ENCODE results near the gene GABARAPL2.

GABARAPL2 gene

DNA sequence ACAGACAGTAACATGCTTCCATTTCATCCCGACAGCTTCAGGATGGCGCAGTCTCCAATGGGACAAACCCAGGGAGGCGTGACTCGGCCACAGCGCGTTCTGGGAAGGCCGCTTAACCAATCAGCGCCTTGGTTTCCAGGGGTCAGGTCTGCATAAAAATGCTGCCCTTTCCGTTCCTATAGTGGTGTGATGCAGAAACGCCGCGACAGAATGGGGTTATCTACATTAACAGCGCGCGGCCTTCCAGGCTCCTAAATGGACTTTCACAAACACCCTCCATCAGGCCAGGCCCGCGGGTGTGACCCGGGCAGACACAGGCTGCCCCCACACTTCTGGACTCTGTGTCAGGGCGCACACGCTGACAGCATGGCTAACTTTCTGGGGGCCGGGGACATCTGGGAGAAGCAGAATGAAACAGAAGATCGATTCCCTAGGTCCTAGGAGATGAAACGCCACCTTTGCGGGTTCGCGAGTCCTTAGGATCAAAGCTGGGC is 10.9 kb upstream of the GABARAPL2 start:
- TF ChIP-seq, protein P1, sequence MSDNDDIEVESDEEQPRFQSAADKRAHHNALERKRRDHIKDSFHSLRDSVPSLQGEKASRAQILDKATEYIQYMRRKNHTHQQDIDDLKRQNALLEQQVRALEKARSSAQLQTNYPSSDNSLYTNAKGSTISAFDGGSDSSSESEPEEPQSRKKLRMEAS (IDR thresholded peaks at IDR 0.05; ENCODE audit: low read depth, low read length) = peak; percentile 32; the same call in 1 of the 2 replicates
- TF ChIP-seq MYC (IDR thresholded peaks at IDR 0.05; ENCODE audit: low read depth, low read length) (peak; percentile 41; the same call in 1 of the 2 replicates), POLR2A (IDR thresholded peaks at IDR 0.05; ENCODE audit: extremely low read depth, insufficient read length) (peak; percentile 38)
- TF ChIP-seq, protein P2, sequence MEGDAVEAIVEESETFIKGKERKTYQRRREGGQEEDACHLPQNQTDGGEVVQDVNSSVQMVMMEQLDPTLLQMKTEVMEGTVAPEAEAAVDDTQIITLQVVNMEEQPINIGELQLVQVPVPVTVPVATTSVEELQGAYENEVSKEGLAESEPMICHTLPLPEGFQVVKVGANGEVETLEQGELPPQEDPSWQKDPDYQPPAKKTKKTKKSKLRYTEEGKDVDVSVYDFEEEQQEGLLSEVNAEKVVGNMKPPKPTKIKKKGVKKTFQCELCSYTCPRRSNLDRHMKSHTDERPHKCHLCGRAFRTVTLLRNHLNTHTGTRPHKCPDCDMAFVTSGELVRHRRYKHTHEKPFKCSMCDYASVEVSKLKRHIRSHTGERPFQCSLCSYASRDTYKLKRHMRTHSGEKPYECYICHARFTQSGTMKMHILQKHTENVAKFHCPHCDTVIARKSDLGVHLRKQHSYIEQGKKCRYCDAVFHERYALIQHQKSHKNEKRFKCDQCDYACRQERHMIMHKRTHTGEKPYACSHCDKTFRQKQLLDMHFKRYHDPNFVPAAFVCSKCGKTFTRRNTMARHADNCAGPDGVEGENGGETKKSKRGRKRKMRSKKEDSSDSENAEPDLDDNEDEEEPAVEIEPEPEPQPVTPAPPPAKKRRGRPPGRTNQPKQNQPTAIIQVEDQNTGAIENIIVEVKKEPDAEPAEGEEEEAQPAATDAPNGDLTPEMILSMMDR (IDR thresholded peaks at IDR 0.05; ENCODE audit: low read depth, low read length) = no peak
- H3K4me3 ChIP-seq (ENCODE audit: low read depth, low read length) = peak overlapping the region; percentile 78
- DNase-seq (ENCODE audit: low read depth) = peak; percentile 89

DNA sequence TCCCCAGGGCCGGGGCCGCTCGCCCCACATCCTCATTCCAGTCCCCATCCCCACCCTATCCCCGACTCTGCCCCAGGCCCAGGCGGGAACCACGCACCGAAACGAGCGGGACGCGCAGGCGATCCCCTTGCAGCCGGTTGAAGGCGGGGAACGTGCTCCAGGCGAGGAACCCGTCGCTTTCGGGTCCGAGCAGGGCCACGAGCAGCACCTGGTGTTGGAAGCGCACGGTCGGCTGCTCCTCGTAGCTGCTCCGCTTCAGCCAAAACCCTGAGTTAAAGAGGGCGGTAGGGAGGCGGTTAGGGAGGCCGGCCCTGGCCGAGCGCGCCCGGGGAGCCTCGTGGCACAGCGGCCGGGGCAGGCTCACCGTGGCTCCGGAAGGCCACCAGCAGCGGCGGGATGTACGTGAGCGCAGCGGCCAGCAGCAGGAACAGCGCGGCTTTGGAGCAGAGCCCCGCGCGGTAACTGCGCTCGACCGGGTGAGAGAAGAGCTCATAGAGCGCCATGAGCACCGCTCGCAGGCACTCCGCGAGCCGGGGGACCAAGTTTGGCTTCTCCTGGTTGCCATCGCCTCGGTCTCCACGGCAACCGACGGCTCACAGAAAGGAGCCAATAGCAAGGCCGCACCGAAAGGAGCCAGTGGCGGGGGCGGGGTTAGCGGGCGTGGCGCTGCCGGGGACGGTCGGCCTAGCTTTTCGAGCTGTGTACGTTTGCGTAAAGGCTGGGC is 10.3 kb upstream of the GABARAPL2 start, which contains the start of gene TMEM231:
TMEM231 (minus strand) TSS at position 546 of the 724 bp plus-strand sequence; CDS start at position 503, 43 bp downstream.
- DNase-seq (ENCODE audit: low read depth) = peak; percentile 97
- peak within 1 kb of the TSS; percentile 78 for H3K4me3 ChIP-seq (ENCODE audit: low read depth, low read length)
- TF ChIP-seq, protein P2 (IDR thresholded peaks at IDR 0.05; ENCODE audit: low read depth, low read length) = peak; percentile 2
- TF ChIP-seq POLR2A (IDR thresholded peaks at IDR 0.05; ENCODE audit: extremely low read depth, insufficient read length) (peak; percentile 54), MYC (IDR thresholded peaks at IDR 0.05; ENCODE audit: low read depth, low read length) (peak; percentile 61)
- TF ChIP-seq, protein P1 (IDR thresholded peaks at IDR 0.05; ENCODE audit: low read depth, low read length) = peak; percentile 37

DNA sequence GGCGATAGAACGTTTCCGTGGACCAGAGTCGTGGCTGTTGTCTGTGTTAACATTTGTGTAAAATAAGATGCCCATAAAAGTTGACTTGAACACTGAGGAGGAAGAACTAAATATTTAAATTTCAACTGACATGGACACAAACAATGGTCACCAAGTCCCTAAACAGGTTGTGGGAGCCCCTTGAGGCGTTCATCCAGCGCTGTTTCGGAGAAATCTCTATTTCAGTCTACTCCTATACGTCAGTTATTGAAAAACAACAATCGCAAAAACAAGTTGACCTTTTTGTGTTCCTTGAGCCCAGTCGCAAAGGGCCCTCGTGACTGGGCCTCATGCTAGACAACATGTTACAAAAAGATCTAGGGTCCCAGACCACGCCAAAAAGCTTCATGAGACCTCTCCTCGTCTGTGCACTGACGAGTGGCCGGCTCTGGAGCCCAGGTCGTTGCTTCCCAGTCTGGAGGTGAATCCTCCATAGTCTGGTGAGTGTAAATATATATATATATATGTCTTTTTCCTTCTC is 9.7 kb upstream of the GABARAPL2 start:
- TF ChIP-seq POLR2A (IDR thresholded peaks at IDR 0.05; ENCODE audit: extremely low read depth, insufficient read length) = peak; percentile 13
- TF ChIP-seq, protein P2 (IDR thresholded peaks at IDR 0.05; ENCODE audit: low read depth, low read length) = no peak
- no peak for DNase-seq (ENCODE audit: low read depth)
- peak overlapping the region; percentile 47 for H3K4me3 ChIP-seq (ENCODE audit: low read depth, low read length)

DNA sequence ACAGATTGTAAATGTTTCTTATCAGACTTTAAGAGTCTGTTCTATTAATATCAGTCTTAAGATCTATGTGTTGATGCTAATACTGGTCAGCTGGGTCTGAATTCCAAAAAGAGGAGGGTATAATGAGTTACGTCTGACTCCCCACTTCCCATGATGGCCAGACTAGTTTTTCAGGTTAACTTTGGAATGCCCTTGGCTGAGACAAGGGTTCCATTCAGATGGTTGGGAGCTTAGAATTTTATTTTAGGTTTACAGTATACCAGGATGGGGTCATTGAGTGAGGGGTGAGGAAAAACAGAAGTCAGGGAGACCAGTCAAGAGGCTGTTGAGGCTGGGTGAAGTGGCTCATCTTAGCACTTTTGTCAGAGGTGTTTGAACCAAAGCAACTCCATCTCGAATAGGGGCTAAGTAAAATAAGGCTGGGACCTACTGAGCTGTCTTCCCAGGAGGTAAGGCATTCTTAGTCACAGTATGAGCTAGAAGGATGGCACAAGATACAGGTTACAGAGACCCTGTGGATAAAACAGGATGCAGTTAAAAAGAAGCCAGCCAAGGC is 7.3 kb upstream of the GABARAPL2 start:
- TF ChIP-seq MYC (IDR thresholded peaks at IDR 0.05; ENCODE audit: low read depth, low read length) = no peak
- TF ChIP-seq, protein P1 (IDR thresholded peaks at IDR 0.05; ENCODE audit: low read depth, low read length) = no peak
- TF ChIP-seq, protein P2 (IDR thresholded peaks at IDR 0.05; ENCODE audit: low read depth, low read length) = no peak
- no peak for TF ChIP-seq POLR2A (IDR thresholded peaks at IDR 0.05; ENCODE audit: extremely low read depth, insufficient read length)
- no peak for DNase-seq (ENCODE audit: low read depth)

DNA sequence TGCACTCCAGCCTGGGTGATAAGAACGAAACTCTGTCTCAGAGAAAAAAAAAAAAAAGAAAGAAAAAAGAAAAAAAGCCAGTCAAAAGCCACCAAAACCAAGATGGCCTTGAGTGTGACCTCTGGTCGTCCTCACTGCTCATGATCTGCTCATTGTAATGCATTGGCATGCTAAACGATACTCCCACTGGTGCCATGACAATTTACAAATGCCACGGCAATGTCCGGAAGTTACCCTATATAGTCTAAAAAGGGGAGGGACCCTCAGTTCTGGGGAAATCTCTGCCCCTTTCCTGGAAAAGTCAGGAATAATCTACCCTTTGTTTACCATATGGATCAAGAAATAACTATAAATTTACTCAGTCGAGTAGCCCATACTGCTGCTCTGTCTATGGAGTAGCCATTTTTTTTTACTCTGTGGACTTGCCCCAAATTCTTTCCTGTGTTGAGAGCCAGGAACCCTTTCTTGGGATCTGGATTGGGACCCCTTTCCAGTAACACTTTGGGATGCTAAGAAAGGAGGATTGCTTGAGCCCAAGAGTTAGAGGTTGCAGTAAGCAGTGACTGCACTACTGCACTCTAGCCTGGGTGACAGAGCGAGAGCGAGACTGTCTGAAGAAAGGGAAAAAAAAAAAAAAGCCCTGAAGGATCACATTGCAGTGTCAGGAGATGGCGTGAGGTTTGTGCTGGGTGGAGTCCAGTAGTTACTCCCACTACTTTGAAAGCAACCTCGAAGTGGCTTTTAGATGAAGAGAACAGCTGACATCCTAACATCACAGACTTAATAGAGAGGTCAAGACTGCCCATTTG is 6.4 kb upstream of the GABARAPL2 start:
- TF ChIP-seq, protein P1 (IDR thresholded peaks at IDR 0.05; ENCODE audit: low read depth, low read length) = no peak
- TF ChIP-seq, protein P2 (IDR thresholded peaks at IDR 0.05; ENCODE audit: low read depth, low read length) = no peak
- TF ChIP-seq POLR2A (IDR thresholded peaks at IDR 0.05; ENCODE audit: extremely low read depth, insufficient read length) = no peak
- no peak for TF ChIP-seq MYC (IDR thresholded peaks at IDR 0.05; ENCODE audit: low read depth, low read length)
- DNase-seq (ENCODE audit: low read depth) = no peak
- H3K4me3 ChIP-seq (ENCODE audit: low read depth, low read length) = no peak overlapping the region

More for the DNA sequence above, 7.3 kb upstream of the GABARAPL2 start:
- no peak overlapping the region for H3K4me3 ChIP-seq (ENCODE audit: low read depth, low read length)

All from NB4 (cell line).